GOT3 (cell line): ENCODE measurements around the gene SCAND1.
"Not testable (repeated sequence)": the region's sequence is repeated elsewhere in the genome, so short reads cannot be mapped to it uniquely, and the experiment has no call there.

ENCODE experiments used
- DNase-seq: peaks from one replicate; lab custom pipeline; 2025; ENCODE audit warnings: mixed read lengths; lab: John Stamatoyannopoulos, UW

The SCAND1 gene

DNA sequence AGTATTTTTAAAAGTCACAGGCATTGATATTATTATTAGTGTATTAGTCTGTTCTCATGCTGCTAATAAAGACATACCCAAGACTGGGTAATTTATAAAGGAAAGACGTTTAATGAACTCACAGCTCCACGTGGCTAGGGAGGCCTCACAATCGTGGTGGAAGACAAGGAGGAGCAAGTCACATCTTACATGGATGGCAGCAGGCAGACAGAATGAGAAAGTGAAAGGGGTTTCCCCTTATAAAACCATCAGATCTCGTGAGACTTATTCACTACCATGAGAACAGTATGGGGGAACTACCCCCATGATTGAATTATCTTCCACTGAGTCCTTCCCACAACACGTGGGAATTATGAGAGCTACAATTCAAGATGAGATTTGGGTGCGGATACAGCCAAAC, 5.0 kb upstream of the SCAND1 start:
- DNase-seq: not testable (repeated sequence)

DNA sequence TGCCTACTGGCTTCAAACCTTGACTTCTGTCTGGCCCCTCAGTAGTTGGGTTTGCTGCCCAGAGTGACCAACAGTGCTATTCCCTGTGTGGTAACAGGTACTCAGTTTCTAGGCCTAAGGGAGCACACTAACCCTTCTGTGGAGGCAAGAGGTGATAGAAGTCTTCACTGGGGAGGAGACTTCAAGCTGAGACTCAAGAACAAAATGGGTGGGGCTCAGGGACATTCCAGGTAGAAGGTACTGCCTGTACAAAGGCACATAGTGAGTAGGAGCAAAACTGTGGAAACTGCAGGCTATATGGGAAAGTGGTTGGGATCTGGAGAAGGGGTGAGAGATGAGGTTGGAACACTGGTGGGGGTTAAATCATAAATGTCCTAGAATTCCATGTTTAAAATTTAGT, 2.3 kb upstream of the SCAND1 start:
- no peak for DNase-seq

DNA sequence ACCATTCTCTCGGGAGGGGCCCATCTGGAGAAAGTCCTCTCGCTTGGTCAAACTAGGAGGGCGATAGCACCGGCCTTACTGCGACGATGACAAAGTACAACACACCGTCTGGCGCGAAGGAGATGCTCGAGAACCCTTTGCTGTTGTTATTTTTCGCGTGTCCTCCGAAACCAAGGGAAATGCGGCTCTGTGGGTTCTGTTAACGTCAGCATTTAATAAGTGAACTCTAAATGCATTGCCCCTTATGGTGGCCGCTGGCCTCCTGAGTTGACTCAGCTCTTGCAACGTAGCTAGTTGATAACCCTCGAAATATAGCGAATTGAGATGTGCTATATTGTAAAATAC, 577 bp upstream of the SCAND1 start:
- no peak for DNase-seq

DNA sequence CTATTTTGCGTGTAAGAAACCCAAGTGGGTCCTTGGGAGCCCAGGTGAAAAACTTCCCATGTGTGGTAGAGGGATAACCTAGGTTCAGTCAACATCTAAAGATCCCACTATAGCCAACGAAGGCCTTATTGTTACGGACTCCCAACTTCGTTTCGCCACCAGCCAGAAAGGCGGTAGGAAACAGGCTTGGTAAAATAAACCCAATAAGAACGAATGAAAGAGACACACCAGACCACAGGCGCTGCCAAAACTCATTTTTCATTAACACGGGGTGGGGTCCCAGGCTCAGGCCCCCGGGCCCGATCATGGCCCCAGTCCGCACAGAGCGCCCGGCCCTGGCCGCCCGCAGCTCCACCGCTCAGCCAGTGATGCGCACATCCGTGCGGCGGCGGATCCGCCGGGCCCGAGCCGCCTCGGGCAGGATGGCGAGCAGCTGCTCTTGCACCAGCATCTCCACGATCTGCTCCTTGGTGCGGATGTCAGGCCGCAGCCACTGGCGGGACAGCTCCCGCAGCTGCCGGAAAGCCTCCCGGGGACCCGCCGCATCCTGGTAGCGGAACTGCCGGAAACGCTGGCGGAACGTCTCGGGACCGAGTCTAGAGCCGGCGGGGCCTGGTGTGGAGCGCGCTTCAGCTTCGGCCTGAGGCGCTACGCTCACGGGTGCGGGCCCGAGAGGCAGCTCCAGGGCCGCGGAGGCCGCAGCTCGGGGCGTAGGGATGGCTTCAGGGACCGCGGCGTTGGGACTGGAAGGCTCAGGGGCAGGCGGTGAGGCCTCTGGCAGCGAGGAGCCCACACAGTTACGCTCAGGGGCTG, 709 bp downstream of the SCAND1 start:
- DNase-seq: no peak

DNA sequence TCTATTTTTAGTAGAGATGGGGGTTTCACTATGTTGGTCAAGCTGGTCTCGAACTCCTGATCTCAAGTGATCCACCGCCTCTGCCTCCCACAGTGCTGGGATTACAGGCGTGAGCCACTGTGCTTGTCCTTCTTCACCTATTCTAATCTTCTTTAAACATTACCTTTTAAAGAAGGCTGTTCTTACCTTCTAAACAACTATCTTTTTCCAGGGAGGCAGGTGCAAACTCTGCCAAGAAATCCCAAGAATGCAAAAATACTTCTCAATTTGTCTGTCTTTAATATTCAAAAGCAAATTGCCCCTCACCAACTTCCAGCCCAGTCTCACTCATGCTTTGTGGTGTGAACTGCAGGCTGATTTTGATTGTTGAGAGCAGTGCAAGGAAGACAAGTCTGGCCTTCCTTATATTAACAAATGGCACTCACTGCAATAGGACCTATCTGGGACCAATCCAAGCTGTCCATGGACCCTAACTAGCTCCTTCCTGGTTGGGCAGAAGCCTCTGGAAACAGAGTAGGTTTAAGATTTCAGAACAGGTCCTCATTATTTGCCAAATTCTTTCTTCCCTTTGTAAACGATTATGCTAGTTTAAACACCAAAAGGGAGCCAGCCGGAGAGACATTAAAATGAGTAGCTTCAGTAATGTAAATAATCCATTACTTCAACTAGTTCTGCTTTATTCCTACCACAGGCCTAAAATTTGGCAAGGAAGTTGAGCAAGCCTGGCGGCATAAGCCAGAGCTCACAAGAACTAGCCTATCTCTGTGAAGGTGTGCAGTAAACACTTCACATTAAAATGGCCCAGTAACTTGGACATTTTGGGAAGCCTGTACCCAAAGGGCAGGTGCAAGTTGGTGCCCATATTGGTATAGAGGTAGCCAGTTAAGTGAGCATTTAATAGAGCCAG, 1.6 kb downstream of the SCAND1 start:
- no peak for DNase-seq

DNA sequence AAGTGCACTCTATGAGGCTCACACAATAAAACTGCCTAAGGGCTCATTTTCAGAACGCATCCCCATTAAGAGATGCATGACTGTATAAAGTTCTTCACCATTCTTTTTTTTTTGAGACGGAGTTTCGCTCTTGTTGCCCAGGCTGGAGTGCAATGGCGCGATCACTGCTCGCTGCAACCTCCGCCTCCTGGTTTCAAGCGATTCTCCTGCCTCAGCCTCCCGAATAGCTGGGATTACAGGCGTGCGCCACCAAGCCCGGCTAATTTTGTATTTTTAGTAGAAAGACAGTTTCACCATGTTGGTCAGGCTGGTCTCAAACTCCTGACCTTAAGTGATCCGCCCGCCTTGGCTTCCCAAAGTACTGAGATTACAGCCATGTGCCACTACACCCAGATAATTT, 2.2 kb downstream of the SCAND1 start:
- not testable (repeated sequence) for DNase-seq

DNA sequence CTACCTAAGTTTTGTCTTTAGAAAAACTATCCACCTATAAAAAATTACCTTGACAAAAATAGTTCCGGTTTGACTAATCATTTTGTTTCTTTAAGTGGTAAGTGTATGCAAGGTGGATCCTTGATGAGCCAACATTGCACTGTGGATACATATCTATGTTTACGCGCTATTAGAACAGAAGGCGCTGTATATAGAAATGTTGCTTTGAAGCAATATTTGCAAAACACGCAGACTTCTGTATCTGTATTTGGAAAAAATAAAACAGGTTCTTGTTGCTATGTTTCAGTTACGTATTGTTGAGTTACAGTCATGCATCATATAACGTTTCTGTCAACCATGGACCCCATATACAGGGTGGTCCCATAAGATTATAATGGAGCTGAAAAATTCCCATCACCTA, 4.2 kb downstream of the SCAND1 start:
- no peak for DNase-seq

DNA sequence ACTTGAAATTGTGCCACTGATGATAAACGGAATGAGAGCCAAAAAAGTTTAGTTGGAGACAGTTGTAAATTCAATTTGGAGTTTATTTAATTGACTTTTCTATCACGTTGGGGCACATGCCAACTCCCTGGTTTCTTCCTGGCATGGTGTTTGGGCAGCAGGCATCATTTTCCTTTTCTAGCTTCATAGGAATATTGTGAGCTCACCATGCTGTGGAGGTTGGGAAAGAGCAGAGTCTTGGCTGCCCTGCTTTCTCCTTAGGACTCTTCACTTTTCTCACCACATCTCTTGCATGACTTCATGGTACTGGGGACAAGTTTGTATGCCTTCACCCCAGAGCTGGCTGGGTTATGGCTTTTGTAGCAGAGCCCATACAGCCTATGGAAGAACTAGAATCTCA, 6.4 kb downstream of the SCAND1 start:
- DNase-seq: no peak

DNA sequence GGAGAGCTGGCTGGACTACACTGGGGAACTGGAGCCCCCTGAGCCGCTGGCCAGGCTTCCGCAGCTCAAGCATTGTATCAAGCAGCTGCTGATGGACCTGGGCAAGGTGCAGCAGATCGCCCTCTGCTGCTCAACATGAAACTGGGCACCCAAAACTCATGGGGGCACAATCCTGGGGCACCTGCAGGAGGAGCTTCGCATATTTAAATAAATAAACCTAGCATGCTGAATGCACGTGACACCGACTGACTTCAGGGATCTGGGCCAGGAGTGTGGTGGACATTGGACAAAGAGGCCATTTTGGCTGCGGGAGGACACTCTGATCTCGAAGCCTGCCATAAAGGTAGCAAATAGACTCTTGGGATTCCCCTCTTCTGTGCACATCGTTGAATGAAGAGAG, 6.8 kb downstream of the SCAND1 start:
- DNase-seq: no peak

DNA sequence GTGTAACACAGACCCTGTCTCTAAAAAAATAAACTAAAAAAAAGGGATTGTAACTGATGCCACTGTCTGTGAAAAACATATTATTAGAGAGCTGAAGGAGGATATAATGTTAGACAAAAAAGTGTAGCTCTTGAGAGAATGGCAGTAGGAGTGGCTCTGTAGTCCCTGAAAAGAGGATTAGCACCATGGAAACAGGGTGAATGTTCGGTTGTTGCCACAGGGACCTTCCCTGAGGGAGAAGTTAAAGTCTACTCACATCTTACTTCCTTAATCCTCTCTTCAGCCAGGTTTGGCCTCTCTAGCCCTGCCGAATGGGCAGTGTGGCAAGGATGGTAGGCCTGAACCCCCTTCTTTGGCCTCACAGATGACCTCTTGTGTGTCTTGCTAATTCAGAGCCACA, 12.1 kb downstream of the SCAND1 start:
- no peak for DNase-seq

DNA sequence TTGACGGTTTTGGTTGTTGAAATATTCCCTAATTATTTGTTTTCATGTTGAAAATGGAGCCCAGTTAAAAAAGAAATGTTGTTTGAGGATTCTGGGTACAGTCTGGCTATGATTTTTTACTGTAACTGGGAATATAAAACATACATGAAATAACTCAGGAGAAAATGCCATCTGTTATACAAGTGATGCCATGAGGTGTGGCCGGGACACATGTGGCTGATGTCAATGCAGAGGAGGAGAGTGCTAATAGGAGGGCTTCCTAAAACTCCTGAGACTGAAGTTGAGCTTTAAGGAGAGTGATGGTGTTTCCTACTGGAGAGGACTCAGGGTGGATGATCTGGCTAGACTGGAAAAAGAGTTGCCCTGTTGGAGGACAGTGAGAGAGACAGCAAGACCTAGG, 12.7 kb downstream of the SCAND1 start:
- no peak for DNase-seq

DNA sequence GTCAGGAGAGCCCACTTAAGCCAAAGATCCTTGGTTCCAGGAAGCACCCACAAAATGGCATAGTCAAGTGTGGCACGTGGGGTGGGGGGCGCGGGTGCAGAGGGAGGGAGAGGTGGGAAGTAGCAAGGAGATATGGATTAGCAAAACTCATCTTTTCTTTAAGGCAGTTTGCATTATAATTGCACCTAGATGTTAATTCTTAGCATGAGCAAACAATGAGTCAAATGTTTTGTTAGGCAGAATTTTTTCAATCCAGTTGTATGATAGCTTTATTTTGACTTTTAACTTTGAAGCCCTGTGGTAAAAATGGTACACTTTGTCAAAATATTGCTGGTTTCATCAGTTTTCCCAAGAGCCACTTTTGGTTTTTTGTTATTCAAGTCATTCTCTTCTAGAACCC, 15.0 kb downstream of the SCAND1 start:
- no peak for DNase-seq

DNA sequence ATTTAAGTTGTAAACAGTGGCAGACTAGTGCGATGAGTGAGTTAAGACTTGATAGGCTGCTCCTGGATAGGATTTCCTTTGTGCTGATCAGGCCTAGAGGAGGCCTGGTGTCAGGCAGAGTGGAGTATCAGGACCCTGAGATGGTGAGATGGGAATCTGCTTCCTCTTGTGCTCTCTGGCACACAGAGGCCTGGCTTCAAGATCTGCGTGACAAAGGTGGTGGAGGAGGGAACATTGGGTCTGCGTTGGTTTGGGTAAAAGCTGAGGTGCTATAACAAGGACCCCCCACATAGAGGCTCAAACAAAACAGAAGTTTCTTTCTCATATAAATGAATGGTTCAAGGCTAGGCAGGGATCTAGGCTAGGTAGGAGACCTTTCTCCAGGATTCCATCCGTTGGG, 20.3 kb downstream of the SCAND1 start:
- DNase-seq: no peak

DNA sequence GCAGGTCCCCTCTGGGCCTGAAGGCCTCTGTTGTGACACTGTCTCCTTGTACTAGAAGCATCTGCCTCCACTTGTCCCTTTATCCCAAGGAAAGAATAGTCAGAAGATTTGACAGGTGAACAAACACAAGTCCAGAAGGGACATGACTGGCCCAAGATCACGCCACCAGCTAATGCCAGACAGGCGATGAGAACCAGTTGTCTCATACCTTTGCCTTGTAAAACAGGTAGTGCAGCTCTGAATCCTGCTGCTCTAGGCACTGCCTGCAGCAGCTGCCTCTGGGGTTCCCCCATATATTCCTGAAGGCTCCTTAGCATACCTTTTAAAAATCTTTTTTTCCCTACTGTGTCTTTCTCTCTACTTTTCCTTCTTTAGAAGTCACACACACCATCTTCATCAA, 25.0 kb downstream of the SCAND1 start:
- no peak for DNase-seq

DNA sequence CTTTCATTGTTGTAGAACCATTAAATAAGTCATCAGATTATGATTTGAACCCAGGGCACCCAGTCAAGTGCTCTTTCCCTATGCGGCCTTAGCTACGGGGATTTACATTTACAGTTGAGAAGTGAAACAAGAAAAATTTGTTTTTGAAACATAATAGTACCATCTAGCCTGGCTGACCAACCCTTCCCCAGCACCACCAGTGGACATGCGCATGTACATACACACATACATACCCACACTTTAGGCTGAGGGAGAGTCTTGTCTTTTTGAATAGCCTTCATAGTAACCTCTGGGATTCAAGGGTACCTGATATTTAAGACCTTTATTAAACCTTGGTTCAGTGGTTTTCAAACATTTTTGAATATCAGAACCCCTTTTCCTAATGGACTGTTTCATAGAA, 33.8 kb downstream of the SCAND1 start:
- no peak for DNase-seq

DNA sequence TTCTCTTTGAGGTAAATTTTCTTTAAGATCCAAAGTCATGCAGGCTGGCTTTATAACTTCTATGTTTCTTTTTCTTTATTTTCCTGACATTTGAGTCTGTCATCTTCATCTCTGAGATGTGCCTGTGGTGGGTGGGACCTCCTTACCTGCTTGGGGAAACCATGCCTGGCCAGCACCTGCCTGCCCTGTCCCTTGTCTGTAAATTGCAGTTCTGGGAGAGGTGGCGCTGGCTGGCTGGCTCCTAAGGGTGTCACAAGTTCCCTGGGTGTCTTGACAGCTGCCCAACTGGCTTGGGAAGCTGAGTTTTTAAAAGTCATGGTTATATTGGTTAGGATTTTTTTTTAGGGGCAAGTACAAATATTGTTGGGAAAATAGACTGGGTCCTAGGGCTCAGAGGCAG, 36.3 kb downstream of the SCAND1 start:
- no peak for DNase-seq

DNA sequence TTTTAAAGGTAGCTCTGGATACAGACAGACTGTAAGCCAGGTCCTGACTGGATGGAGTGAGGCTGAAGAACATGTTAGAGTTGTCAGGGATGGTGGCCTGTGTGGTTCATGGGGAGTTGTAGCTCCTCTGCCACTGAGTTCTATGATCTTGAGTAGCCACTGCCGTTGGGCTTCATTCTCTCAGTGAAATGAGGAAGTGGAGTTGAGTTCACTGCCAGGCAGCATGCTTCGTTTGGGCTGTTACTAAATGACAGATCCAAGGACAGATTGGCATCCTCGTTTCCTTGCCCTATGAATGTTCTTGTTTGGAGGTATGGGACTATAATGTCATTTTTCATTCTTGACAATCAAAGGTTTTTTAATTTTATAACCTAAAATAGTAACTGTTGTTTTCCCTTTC, 37.2 kb downstream of the SCAND1 start:
- DNase-seq: no peak

DNA sequence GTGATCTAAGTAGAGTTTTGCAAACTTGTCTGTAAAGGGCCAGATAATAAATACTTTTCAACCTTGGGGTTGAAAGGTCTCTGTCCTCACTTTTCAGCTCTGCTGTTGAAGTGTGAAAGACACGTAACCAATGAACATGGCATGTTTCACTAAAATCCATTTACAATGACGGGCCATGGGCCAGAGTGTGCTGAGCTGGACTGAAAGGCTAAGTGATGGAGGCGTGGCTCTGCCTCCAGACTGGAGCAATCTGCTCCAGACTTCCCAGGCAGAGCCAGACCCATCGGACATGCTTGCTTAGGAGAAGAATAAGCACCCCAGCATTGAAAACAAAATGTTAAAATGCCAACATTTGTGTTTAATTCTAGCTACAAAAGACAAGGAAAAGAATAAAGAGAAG, 41.4 kb downstream of the SCAND1 start:
- DNase-seq: no peak

DNA sequence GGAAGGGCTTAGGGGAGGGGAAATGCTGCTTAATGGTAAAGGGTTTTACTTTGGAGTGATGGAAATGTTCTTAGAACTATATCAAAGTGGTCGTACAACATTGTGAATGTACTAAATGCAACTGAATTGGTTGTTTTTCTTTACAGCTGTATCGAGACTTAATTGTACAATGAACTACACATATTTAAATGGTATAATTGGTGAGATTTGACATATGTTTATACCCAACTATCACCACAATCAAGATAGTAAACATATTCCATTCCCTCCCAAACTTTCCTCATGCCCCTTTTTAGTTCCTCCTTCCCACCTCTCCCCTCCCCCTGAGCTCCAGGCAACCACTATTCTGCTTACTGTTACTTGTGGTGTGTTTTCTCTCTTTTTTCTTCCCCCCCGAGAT, 44.0 kb downstream of the SCAND1 start:
- no peak for DNase-seq

DNA sequence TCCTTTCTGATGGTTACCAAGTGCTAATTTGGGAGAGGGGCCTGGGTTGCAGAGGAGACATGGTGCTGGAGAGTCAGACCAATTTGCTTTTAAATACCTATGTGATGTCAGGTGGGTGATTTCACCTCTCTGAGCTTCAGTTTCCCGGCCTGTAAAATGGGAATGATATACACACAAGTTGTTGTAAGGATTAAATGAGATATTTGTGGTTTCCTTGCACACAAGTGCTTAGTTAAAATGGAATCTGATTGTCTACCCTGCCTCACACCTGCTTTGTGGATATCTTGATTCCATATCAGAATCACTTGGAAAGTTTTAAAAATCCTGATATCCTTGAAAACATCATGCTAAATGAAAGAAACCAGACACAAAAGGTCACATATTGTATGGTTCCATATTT, 44.5 kb downstream of the SCAND1 start:
- DNase-seq: no peak

DNA sequence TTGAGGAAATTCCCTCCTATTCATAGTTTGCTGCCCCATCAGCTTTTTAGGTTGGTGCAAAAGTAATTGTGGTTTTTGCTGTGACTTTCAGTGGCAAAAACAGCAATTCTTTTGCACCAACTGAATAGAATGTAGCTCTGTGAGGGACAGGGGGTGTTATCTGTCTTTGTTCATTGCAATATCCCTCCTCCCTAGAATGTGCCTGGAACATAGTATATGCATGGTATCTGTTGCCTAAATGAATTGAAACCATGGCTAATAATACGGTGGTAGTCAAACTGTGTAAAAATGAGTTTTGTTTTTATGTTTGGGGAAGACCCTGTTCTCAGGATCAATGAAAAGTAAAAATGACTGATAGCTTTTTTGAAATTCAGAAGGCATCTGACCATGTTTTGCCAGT, 45.1 kb downstream of the SCAND1 start:
- no peak for DNase-seq

DNA sequence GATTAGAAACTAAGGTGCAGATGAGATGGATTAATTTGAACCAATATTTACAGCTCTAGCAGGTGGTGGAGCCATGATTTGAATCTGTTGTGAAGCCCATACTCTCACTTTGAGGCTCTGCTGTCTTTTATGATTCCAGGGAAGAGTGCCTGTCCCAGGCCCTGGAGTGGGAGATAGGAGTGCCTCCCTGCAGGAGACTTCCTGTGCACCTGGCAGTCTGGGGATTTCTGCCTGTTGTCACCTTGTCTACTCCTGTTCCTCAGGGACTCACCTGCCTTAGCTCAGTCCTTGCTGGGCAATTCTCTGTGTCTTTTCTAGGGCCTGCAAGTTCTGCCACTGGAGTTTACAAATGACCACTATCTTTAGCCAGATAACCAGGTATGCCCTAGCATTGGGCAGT, 46.3 kb downstream of the SCAND1 start:
- no peak for DNase-seq

DNA sequence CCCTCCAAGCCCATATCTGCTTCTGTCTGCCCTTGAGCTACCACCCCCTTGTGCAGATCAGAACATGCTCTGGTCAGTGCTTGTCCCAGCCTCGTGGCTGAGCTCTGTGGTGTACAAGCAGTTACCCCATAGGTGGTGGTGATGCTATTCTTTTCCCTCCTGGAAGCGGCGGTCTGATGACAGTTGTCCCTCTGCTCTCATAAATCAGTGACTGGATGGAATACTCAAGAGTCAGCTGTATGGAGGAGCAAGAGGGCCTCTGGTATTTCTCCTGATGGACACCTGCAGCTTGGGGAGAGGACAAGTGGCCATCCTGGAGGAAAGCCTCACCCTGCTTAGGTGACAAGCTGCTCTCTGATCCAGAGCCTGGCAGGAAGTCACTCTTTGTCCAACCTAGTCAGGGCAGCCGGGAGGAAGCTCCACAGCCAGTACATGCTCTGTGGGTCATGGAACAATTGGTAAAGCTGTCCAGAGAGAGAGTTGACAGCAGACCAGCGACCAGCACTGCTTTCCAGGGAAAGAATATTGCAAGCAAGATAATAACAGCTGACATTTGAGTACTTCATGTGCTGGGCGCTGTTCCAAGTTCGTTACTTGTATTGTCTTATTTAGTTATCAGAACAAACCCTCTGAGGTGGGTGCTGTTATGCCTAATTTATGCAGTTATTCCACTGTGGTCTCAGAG, 47.1 kb downstream of the SCAND1 start:
- DNase-seq: no peak
